Activated T-cell treated with anti-CD3 and anti-CD28 coated beads, Interleukin-2, amount 50 U/mL, for 4 hours (primary cell): ENCODE data around the gene USP26. TPM values are rescaled to one million over a fixed set of nuclear protein-coding genes. Genes with fewer than 3 reads are reported as not detected.
"Not testable (repeated sequence)": the region's sequence is repeated elsewhere in the genome, so short reads cannot be mapped to it uniquely, and the experiment has no call there.

Experiments used
- ATAC-seq, 2 donors: fragments of 200-7000 bp; cut with Tn5 transposase; one replicate each; pipeline ENCODE4 v1.10.0; 2021
- DNase-seq: peaks from one replicate; pipeline ENCODE4 v3.0.0-alpha.2; 2020
- H3K27me3 Mint-ChIP-seq: one replicate; pipeline ENCODE4 v1.8.0; 2021; ENCODE audit warnings: low read depth, mixed read lengths
- H3K36me3 Mint-ChIP-seq: one replicate; pipeline ENCODE4 v1.8.0; 2022; ENCODE audit warnings: mixed read lengths; ENCODE audit not compliant: insufficient read depth
- H3K4me1 Mint-ChIP-seq: one replicate; pipeline ENCODE4 v1.8.0; 2021; ENCODE audit warnings: low read depth, mixed read lengths
- H3K4me3 Mint-ChIP-seq: one replicate; pipeline ENCODE4 v1.8.0; 2021; ENCODE audit warnings: mild to moderate bottlenecking, moderate library complexity, mixed read lengths
- H3K9me3 Mint-ChIP-seq: one replicate; pipeline ENCODE4 v1.8.0; 2021; ENCODE audit warnings: mixed read lengths
- total RNA-seq, 3 donors: library from RNA; stranded (reverse); gene quantifications; one replicate each; pipeline ENCODE4 v1.2.1, GENCODE V29; 2021

Gene USP26, protein sequence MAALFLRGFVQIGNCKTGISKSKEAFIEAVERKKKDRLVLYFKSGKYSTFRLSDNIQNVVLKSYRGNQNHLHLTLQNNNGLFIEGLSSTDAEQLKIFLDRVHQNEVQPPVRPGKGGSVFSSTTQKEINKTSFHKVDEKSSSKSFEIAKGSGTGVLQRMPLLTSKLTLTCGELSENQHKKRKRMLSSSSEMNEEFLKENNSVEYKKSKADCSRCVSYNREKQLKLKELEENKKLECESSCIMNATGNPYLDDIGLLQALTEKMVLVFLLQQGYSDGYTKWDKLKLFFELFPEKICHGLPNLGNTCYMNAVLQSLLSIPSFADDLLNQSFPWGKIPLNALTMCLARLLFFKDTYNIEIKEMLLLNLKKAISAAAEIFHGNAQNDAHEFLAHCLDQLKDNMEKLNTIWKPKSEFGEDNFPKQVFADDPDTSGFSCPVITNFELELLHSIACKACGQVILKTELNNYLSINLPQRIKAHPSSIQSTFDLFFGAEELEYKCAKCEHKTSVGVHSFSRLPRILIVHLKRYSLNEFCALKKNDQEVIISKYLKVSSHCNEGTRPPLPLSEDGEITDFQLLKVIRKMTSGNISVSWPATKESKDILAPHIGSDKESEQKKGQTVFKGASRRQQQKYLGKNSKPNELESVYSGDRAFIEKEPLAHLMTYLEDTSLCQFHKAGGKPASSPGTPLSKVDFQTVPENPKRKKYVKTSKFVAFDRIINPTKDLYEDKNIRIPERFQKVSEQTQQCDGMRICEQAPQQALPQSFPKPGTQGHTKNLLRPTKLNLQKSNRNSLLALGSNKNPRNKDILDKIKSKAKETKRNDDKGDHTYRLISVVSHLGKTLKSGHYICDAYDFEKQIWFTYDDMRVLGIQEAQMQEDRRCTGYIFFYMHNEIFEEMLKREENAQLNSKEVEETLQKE
- not detected for total RNA-seq

DNA sequence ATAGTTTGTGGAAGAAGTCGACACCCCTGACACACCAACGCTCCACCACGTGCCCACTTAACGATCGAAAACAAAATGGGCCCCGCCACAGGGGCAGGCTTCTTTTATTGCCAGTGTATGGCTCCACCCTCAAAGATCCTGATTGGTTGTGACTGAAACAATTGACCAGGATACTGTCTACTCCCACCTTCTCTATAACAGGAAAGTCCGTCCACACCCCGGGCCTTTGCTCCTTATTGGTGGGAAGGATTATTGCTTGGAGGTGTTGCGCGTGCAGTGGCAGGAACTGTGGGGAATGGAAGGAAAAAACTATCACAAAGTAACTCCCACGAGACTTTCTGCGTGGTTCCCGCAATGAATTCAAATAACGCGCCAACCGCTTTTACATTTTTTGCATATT, at the start of gene USP26:
Gene USP26 (minus strand): TSS at position 79 of the 400 bp plus-strand sequence. CDS start 68,889 bp downstream, outside the sequence.
- Mint-ChIP-seq H3K36me3 (no peaks in the 10 kb centered on the region), H3K4me3 (no peak within 1 kb of the TSS), H3K4me1 (no peaks in the 10 kb centered on the region), H3K9me3 (no peaks in the 10 kb centered on the region), H3K27me3 (no peaks in the 10 kb centered on the region)
- no peak for ATAC-seq
- no peak for DNase-seq

DNA sequence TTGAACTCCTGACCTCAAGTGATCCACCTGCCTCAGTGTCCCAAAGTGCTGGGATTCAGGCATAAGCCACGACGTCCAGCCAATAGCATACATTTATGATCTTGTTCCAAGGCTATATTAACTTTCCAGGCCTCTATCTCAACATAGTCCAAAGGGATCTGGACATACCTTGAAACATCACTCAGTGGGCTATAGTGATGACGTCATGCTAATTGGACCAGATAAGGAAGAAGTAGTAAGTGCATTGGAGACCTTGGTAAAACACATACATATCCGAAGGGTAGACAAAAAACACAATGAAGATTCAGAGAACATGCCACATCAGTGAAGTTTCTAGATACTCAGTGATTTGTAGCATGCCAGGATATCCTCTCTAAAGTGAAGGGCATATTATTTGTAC, 37.4 kb upstream of the USP26 start:
- ATAC-seq, result no peak

DNA sequence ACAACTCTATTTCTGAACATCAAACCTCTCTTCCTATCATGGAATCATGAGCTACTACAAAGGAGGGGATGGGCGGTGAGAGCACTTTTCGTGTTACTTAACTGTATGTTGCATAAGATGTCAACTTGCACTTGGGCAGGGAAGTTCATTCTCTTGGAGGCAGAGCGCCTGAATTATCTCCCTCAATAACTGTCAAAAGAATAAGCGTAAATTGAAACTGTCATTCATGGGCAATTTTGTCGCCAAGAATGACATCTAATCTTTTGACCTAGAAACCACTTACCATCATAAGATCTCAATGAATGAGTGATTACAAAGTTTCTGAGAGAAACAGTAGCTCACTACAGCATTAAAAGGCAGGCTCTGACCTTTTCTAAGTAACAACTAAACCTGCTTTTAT, 23.5 kb upstream of the USP26 start:
- no peak for ATAC-seq
- H3K27me3 Mint-ChIP-seq, result peaks cover 4% of the 10 kb centered on the region
- no peaks in the 10 kb centered on the region for H3K36me3 Mint-ChIP-seq

More for the DNA sequence above, 37.4 kb upstream of the USP26 start:
- DNase-seq, result no peak
- Mint-ChIP-seq H3K36me3 (no peaks in the 10 kb centered on the region), H3K27me3 (no peaks in the 10 kb centered on the region), H3K4me1 (no peaks in the 10 kb centered on the region), H3K9me3 (no peaks in the 10 kb centered on the region), H3K4me3 (no peak overlapping the region)

DNA sequence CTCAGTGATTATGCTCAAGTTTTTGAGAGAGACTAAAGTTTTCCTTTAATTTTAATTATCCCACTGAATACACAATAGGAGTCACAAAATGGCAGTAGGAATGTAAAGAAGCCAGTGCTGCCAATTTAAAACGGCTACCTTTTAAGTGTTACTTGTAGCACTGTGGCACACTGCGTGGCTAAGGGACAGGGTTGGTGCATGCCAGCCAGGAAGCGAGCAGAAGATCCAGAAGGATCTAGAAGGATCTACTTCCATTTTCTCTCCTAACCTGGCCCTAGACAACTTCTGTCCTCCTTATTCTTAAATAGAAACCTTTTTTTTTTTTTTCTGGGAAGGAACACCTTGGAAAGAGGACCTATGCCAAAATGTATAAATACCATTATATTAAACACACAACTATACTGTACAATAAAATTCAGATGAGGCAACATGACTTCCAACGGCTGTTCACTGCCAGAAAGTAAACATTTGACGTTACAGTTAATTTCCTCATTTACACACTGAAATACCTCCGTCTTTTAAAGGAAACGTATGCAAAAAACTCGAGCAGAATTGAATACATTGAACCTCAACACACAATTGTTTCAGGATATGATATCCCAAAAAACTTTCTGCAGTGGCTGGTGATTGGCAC, 2.7 kb downstream of the USP26 start:
- Mint-ChIP-seq H3K36me3 (no peaks in the 10 kb centered on the region), H3K4me1 (no peaks in the 10 kb centered on the region), H3K4me3 (no peak overlapping the region), H3K9me3 (no peaks in the 10 kb centered on the region), H3K27me3 (no peaks in the 10 kb centered on the region)
- ATAC-seq (no peak), DNase-seq (no peak)

More for the DNA sequence above, 23.5 kb upstream of the USP26 start:
- DNase-seq, result no peak
- Mint-ChIP-seq H3K4me1 (no peaks in the 10 kb centered on the region), H3K9me3 (no peaks in the 10 kb centered on the region), H3K4me3 (no peak overlapping the region)

DNA sequence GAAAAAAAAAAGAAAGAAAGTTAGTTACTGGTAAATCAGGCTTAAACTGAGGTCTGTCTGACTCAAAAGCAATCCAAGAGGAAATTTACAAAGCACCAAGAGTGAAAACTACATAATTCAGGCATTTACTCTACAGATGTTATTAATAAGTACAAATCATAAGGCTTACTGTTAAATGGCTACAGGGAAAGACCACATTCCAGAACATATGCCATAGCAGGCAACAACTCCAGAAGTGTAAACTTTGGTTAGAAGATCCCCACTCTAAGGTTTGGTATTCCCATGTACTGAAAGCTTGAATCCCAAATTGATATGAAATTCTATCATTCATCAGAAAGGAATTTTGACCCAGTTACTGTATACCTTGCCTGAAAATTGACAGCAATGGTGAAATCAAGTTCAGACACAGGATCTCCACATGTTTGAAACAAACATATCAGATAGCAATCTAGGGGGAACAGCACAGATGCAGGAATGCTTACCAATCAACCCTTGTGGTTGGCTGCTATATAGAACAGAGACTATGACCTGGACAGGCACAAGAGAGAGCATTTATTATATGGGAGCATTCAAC, 6.6 kb downstream of the USP26 start:
- Mint-ChIP-seq H3K36me3 (no peaks in the 10 kb centered on the region), H3K9me3 (no peaks in the 10 kb centered on the region), H3K4me3 (no peak overlapping the region), H3K27me3 (no peaks in the 10 kb centered on the region), H3K4me1 (no peaks in the 10 kb centered on the region)
- ATAC-seq, result no peak
- no peak for DNase-seq

DNA sequence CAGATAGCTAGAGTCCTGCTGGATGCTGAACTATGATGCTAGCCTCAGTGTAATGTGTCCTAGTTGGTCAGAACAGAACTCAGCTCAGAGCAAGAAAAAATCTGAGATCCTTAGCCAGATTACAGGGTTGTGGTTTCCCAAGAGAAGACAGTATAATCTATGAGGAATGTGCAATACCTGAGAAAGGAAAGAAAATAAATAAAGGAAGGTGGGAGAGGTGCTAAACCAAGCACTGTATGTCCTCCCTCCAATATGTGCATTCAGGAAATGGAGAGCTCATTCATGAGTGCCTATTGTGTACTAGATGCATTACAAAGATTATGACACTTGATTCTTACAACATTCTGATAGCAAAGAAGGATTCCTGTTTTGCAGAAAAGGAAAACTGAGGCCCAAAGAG, 7.5 kb downstream of the USP26 start:
- DNase-seq (no peak), ATAC-seq (no peak)
- no peaks in the 10 kb centered on the region for H3K27me3 Mint-ChIP-seq
- no peaks in the 10 kb centered on the region for H3K4me1 Mint-ChIP-seq
- no peaks in the 10 kb centered on the region for H3K9me3 Mint-ChIP-seq
- no peak overlapping the region for H3K4me3 Mint-ChIP-seq
- H3K36me3 Mint-ChIP-seq, result no peaks in the 10 kb centered on the region

DNA sequence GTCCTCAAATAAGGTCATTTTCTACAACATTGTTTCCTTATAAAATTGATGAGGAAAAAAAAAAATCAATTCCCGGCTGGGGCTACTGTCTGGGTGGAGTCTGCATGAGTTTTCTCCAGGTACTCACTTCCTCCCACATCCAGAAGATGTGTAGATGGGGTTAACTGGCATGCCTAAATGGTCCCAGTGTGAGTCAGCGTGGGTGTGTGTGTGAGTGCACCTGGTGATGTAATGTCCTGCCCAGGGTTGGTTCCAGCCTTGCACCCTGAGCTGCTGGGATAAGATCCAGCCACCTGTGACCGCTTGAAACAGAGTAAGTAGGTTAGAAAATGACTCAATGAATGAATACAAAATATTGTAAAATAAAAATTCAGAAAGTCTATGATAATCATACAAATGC, 11.1 kb downstream of the USP26 start:
- peaks cover 2% of the 10 kb centered on the region for H3K4me1 Mint-ChIP-seq
- no peak for ATAC-seq
- H3K4me3 Mint-ChIP-seq, result no peak overlapping the region
- DNase-seq, result no peak
- H3K9me3 Mint-ChIP-seq, result no peaks in the 10 kb centered on the region
- no peaks in the 10 kb centered on the region for H3K27me3 Mint-ChIP-seq
- H3K36me3 Mint-ChIP-seq, result no peaks in the 10 kb centered on the region

DNA sequence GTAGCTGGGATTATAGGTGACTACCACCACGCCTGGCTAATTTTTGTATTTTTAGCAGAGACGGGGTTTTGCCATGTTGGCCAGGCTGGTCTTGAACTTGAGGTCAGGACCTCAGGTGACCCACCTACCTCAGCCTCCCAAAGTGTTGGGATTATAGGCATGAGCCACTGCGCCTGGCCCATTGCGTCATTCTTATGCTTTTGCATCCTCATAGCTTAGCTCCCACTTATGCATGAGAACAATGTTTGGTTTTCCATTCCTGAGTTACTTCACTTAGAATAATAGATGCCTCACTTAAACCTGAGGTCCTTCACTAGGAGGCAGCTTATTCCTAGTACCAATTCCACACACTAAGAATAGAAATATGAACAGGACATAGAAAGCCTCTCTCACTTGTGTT, 11.9 kb downstream of the USP26 start:
- not testable (repeated sequence) for H3K4me3 Mint-ChIP-seq, H3K36me3 Mint-ChIP-seq, ATAC-seq, H3K27me3 Mint-ChIP-seq, H3K9me3 Mint-ChIP-seq, H3K4me1 Mint-ChIP-seq, DNase-seq

DNA sequence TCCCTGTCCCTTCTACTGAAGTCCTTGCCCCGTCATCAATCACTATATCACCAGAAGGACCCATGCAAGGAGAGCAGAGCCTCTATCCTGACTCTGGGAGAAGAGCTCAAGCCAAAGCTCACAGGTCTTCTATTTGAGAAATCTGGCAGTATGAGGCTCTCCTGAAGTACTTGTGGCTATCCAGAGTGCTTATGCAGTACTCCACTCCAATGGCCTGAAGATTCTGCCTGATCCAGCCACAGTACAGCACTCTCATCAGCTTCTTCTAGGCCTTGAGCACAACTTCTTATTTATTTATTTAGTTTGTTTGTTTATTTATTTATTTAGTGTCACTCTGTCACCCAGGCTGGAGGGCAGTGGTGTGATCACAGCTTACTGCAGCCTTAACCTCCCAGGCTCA, 13.0 kb downstream of the USP26 start:
- no peak for DNase-seq
- H3K4me3 Mint-ChIP-seq, result no peak overlapping the region
- H3K4me1 Mint-ChIP-seq, result peaks cover 2% of the 10 kb centered on the region
- H3K9me3 Mint-ChIP-seq, result no peaks in the 10 kb centered on the region
- H3K36me3 Mint-ChIP-seq, result no peaks in the 10 kb centered on the region
- no peak for ATAC-seq
- no peaks in the 10 kb centered on the region for H3K27me3 Mint-ChIP-seq

DNA sequence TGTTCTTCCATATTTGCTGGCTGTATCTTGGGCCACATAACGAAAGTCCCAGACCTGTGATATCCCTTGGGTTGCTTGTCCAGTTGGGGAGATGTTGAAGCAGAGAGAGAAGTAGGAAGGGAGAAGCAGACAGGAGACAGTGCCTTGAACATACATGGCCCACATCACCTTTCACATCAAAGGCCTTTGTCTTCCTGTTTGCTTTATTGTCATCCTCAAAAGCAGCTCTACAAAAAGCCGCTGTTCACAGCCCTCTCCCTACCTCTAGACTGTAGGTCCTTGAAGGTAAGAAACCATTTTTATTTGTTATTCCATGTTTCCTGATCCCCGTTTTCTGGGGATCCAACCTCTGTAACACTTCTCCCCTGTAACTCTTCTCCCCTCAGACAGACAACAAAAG, 14.9 kb downstream of the USP26 start:
- Mint-ChIP-seq H3K4me1 (peaks cover 2% of the 10 kb centered on the region), H3K27me3 (no peaks in the 10 kb centered on the region), H3K4me3 (no peak overlapping the region), H3K36me3 (no peaks in the 10 kb centered on the region), H3K9me3 (no peaks in the 10 kb centered on the region)
- DNase-seq (no peak), ATAC-seq (no peak)

DNA sequence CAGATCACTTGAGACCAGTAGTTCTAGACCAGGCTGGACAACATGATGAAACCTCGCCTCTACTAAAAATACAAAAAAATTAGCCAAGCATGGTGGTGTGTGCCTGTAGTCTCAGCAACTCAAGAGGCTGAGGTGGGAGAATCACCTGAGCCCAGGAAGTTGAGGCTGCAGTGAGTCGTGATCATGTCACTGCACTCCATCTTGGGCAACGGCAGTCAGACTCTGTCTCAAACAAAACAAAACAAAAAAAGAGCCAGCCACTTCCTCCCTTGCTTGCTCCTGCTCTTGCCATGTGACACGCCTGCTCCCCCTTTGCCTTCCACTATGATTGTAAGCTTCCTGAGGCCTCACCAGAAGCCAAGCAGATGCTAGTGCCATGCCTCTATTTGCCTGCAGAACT, 19.1 kb downstream of the USP26 start:
- not testable (repeated sequence) for DNase-seq, H3K4me3 Mint-ChIP-seq, H3K27me3 Mint-ChIP-seq, H3K4me1 Mint-ChIP-seq, H3K9me3 Mint-ChIP-seq, H3K36me3 Mint-ChIP-seq, ATAC-seq

DNA sequence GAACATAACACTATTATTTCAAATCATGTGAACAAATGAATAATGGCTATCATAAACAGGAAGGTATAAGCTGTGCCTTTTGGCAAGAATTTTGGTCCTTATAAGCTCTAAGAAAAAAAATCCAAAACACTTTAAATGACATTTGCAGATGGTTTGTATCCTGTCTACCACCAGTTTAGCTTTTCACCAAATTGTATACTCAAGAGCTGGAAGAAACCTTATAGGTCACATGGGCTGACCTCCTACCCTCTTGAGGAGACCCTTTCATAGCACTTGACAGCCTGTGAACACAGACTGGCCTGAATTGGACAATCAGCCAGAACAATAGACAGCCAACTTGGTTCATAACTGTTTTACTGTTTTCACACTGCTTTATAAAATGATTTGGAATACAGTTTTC, 24.3 kb downstream of the USP26 start:
- no peaks in the 10 kb centered on the region for H3K36me3 Mint-ChIP-seq
- no peaks in the 10 kb centered on the region for H3K4me1 Mint-ChIP-seq
- no peak overlapping the region for H3K4me3 Mint-ChIP-seq
- ATAC-seq, result no peak
- no peaks in the 10 kb centered on the region for H3K9me3 Mint-ChIP-seq
- peaks cover 4% of the 10 kb centered on the region for H3K27me3 Mint-ChIP-seq
- DNase-seq, result no peak

DNA sequence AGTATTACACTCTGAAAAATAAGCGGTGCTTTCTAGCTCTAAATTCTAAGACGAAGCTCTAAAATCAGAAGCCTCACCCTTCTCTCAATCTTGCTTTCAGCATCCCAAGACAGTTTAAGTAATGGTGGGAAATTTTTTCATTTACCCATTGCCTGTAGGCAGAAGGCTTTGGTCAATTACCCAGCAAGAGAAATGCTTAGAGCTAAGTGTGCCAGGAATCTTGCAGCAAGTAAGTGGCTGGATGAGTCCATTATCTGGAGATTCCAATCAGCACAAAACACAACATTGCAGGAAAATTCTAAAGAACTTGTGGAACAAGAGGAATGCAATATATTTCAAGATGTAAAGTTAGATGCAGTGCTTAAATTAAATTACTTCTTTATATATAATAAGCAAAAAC, 28.4 kb downstream of the USP26 start:
- Mint-ChIP-seq H3K36me3 (no peaks in the 10 kb centered on the region), H3K4me3 (no peak overlapping the region), H3K27me3 (peaks cover 4% of the 10 kb centered on the region), H3K4me1 (no peaks in the 10 kb centered on the region), H3K9me3 (no peaks in the 10 kb centered on the region)
- DNase-seq (no peak), ATAC-seq (no peak)

DNA sequence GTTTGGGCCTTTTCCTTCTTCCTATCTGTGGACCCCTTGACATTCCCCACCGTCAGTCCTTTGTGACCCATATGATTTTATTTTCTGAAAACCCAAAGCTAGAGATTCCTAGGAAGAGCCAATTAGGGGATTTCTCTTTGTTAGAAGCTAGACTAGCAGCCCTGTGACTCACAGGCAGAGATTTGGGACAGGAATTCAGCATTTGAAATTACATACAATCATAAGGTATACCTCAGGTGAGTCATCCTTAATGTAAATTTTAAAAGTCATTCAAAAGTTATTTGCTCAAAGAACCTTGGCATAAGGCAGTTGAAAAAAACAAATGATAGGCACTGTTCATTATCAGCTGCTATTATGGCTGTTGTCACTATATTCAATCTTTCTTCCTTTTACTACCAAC, 40.6 kb downstream of the USP26 start:
- no peak overlapping the region for H3K4me3 Mint-ChIP-seq
- H3K36me3 Mint-ChIP-seq, result no peaks in the 10 kb centered on the region
- ATAC-seq (no peak), DNase-seq (no peak)
- H3K27me3 Mint-ChIP-seq, result peaks cover under 1% of the 10 kb centered on the region
- no peaks in the 10 kb centered on the region for H3K9me3 Mint-ChIP-seq
- no peaks in the 10 kb centered on the region for H3K4me1 Mint-ChIP-seq
